MM.1S (cell line): Measurements from ENCODE around the gene KCNMA1.

Experiments
- DNase-seq: peaks from one replicate; pipeline ENCODE4 v3.0.0-alpha.2; 2015
- H2AFZ ChIP-seq: fragments of 300-600 bp; sonication (generic); 2 replicates; pipeline ENCODE4 v1.6.0; 2016; ENCODE audit warnings: antibody characterized with exemption, low read length
- H3F3A ChIP-seq: fragments of 300-600 bp; sonication (generic); 2 replicates; pipeline ENCODE4 v1.6.1; 2016; ENCODE audit warnings: mild to moderate bottlenecking, antibody characterized with exemption, low read length, moderate library complexity, mixed read lengths; ENCODE audit not compliant: insufficient read depth
- H3K27ac ChIP-seq: fragments of 300-600 bp; sonication (generic); 2 replicates; pipeline ENCODE4 v1.5.1; 2016; ENCODE audit warnings: mild to moderate bottlenecking, low read length
- H3K27me3 ChIP-seq: fragments of 300-600 bp; sonication (generic); replicated peaks from 2 replicates; pipeline ENCODE4 v1.6.0; 2016; ENCODE audit warnings: low read length; ENCODE audit not compliant: insufficient read depth
- H3K36me3 ChIP-seq: fragments of 300-600 bp; sonication (generic); replicated peaks from 2 replicates; pipeline ENCODE4 v1.6.1; 2016; ENCODE audit warnings: mild to moderate bottlenecking, low read length, mixed read lengths; ENCODE audit not compliant: insufficient read depth
- H3K4me1 ChIP-seq: fragments of 300-600 bp; sonication (generic); 2 replicates; pipeline ENCODE4 v1.6.1; 2016; ENCODE audit warnings: low read length, mixed read lengths
- H3K4me2 ChIP-seq: fragments of 300-600 bp; sonication (generic); 2 replicates; pipeline ENCODE4 v1.6.0; 2016; ENCODE audit warnings: low read depth, low read length
- H3K4me3 ChIP-seq: fragments of 300-600 bp; sonication (generic); 2 replicates; pipeline ENCODE4 v1.5.1; 2016; ENCODE audit warnings: low read length, mixed read lengths
- H3K79me2 ChIP-seq: fragments of 300-600 bp; sonication (generic); 2 replicates; pipeline ENCODE4 v1.6.1; 2016; ENCODE audit warnings: mixed run types, low read length, mixed read lengths
- H3K9ac ChIP-seq: fragments of 300-600 bp; sonication (generic); 2 replicates; pipeline ENCODE4 v1.6.1; 2016; ENCODE audit warnings: low read length, mixed read lengths
- H3K9me2 ChIP-seq: fragments of 300-600 bp; sonication (generic); replicated peaks from 2 replicates; pipeline ENCODE4 v1.6.1; 2016; ENCODE audit warnings: mild to moderate bottlenecking, low read length, mixed read lengths; ENCODE audit not compliant: insufficient read depth
- H3K9me3 ChIP-seq: fragments of 300-600 bp; sonication (generic); replicated peaks from 2 replicates; pipeline ENCODE4 v1.6.1; 2016; ENCODE audit warnings: mild to moderate bottlenecking, low read length, mixed read lengths; ENCODE audit not compliant: insufficient read depth
- H4K20me1 ChIP-seq: fragments of 300-600 bp; sonication (generic); 2 replicates; pipeline ENCODE4 v1.6.1; 2016; ENCODE audit warnings: mild to moderate bottlenecking, low read length, moderate library complexity, mixed read lengths; ENCODE audit not compliant: insufficient read depth
- CTCF ChIP-seq: fragments of 300-600 bp; sonication (generic); IDR thresholded peaks from 2 replicates; pipeline ENCODE4 v1.5.1; 2016; ENCODE audit warnings: antibody characterized with exemption, low read length, mixed read lengths
- EZH2 ChIP-seq: fragments of 300-600 bp; sonication (generic); optimal IDR thresholded peaks from 2 replicates; pipeline ENCODE3; 2017; ENCODE audit warnings: low read depth, mild to moderate bottlenecking, antibody characterized with exemption, low read length, mixed read lengths
- EZH2phosphoT487 ChIP-seq: fragments of 300-600 bp; sonication (generic); IDR thresholded peaks from 2 replicates; pipeline ENCODE4 v1.6.1; 2018; ENCODE audit warnings: antibody characterized with exemption, low read length

KCNMA1 gene

GRCh38 chr10:76915316-76915715, 722.3 kb downstream of the KCNMA1 start:
- Histone ChIP-seq H3K36me3 (no peaks in the 10 kb centered on the region), H3F3A (no peaks in the 10 kb centered on the region), H3K9me3 (no peaks in the 10 kb centered on the region), H3K4me2 (no peak overlapping the region), H2AFZ (no peak overlapping the region), H3K9ac (no peak overlapping the region), H3K27ac (no peak overlapping the region), H3K27me3 (no peaks in the 10 kb centered on the region), H3K4me1 (no peaks in the 10 kb centered on the region), H3K79me2 (no peaks in the 10 kb centered on the region), H3K9me2 (no peaks in the 10 kb centered on the region), H3K4me3 (no peak overlapping the region), H4K20me1 (no peaks in the 10 kb centered on the region)
- TF ChIP-seq EZH2, result no peak
- no peak for TF ChIP-seq EZH2phosphoT487
- TF ChIP-seq CTCF, result no peak
- no peak for DNase-seq

DNA sequence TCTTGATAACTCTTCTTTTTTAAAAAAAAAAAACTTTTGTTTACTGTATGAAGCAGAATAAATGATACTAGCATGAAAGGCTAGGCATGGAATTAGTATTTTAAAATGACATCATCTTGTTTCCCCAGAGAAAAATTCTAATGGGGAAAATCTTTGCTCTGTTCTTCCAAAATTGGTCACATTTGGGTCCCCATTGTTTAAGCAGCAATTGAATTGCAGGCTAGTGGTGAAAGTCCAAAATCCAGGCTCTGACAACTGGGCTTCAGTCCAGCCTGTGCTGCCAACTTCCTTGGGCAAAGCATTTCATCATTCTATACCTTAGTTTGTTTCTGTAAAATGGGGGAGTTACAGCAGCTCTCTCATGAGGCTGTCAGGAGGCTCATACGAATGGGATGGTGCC, 726.4 kb downstream of the KCNMA1 start:
- Histone ChIP-seq H4K20me1 (no peaks in the 10 kb centered on the region), H3K4me3 (no peak overlapping the region), H3K4me1 (no peaks in the 10 kb centered on the region), H3K27me3 (no peaks in the 10 kb centered on the region), H3K9ac (no peak overlapping the region), H2AFZ (no peak overlapping the region), H3K27ac (no peak overlapping the region), H3K79me2 (no peaks in the 10 kb centered on the region), H3K36me3 (no peaks in the 10 kb centered on the region), H3K9me2 (no peaks in the 10 kb centered on the region), H3K4me2 (no peak overlapping the region), H3K9me3 (no peaks in the 10 kb centered on the region), H3F3A (no peaks in the 10 kb centered on the region)
- TF ChIP-seq EZH2, result no peak
- no peak for TF ChIP-seq EZH2phosphoT487
- no peak for TF ChIP-seq CTCF
- DNase-seq, result no peak

DNA sequence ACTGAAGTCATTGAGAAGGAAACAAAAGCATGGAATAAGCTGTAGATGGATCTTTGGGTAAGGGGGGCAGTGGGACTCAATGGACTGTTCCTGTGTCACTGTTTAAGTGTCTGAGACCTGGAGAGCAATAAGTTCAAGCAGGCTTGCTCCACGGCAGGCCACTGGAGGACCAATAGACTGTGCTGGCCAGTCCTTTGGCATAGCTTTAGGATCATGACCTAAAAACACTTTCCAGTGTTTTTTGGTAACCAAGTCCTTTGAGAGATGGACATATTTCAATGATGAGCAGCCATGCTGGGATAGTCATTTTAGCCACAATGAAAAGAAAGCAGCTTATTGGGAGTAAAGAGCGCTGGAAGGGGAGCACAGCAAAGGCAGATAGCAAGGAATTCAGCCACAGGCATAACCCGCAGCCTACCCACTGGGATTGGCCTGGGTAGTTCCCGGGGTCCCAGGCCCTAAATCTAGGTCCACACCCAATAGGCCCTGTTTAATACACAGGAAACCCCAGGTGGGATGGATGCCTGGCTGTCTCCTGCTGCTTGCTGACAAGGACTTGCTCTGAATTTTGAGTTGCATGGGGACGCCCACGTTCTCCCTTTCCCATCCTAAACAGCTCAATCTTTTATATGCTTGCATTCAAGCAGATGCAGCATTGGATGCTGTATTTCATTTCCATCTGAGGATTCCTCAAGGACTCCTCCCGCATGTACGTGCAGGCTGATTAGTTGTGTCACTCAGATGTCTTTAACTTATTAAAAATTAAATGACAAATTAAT, 727.2 kb downstream of the KCNMA1 start:
- H3K9me2 ChIP-seq, result no peaks in the 10 kb centered on the region
- no peak for DNase-seq

More for the DNA sequence above, 727.2 kb downstream of the KCNMA1 start:
- no peak overlapping the region for H2AFZ ChIP-seq
- H3K9me3 ChIP-seq, result no peaks in the 10 kb centered on the region
- TF ChIP-seq EZH2phosphoT487 (no peak), CTCF (no peak), EZH2 (no peak)
- H3K9ac ChIP-seq, result no peak overlapping the region
- no peak overlapping the region for H3K4me2 ChIP-seq
- no peak overlapping the region for H3K27ac ChIP-seq
- H3K27me3 ChIP-seq, result no peaks in the 10 kb centered on the region
- no peaks in the 10 kb centered on the region for H4K20me1 ChIP-seq
- no peaks in the 10 kb centered on the region for H3F3A ChIP-seq
- no peaks in the 10 kb centered on the region for H3K36me3 ChIP-seq
- no peaks in the 10 kb centered on the region for H3K4me1 ChIP-seq
- no peak overlapping the region for H3K4me3 ChIP-seq
- H3K79me2 ChIP-seq, result no peaks in the 10 kb centered on the region
